NCI-H1436 (cell line): ENCODE measurements around the gene GGT1.
"Not testable (repeated sequence)": the region's sequence is repeated elsewhere in the genome, so short reads cannot be mapped to it uniquely, and the experiment has no call there.

ENCODE experiments used
- DNase-seq: peaks from one replicate; lab custom pipeline; 2025; lab: John Stamatoyannopoulos, UW

GGT1 gene

GRCh38 chr22:24599958-24600715, 2.9 kb upstream of the GGT1 start:
- not testable (repeated sequence) for DNase-seq

GRCh38 chr22:24601217-24602104, 1.5 kb upstream of the GGT1 start:
- DNase-seq, result no peak

- DNase-seq, result not testable (repeated sequence)
Observed at GRCh38 chr22:24602105-24602749, 766 bp upstream of the GGT1 start.

GRCh38 chr22:24603770-24604629, 1.0 kb downstream of the GGT1 start:
- not testable (repeated sequence) for DNase-seq

- DNase-seq, result not testable (repeated sequence)
Observed at GRCh38 chr22:24606340-24606739, 3.3 kb downstream of the GGT1 start.

GRCh38 chr22:24607429-24607983, 4.5 kb downstream of the GGT1 start:
- not testable (repeated sequence) for DNase-seq

- not testable (repeated sequence) for DNase-seq
Observed at GRCh38 chr22:24608327-24608726, 5.3 kb downstream of the GGT1 start.

GRCh38 chr22:24609888-24610287, 6.9 kb downstream of the GGT1 start:
- not testable (repeated sequence) for DNase-seq

GRCh38 chr22:24614794-24615193, 11.8 kb downstream of the GGT1 start:
- not testable (repeated sequence) for DNase-seq

- not testable (repeated sequence) for DNase-seq
Observed at GRCh38 chr22:24621244-24621643, 18.3 kb downstream of the GGT1 start.

GRCh38 chr22:24622596-24622995, 19.6 kb downstream of the GGT1 start:
- not testable (repeated sequence) for DNase-seq

- not testable (repeated sequence) for DNase-seq
Observed at GRCh38 chr22:24627911-24628310, 24.9 kb downstream of the GGT1 start.

GRCh38 chr22:24629069-24629468, 26.1 kb downstream of the GGT1 start:
- DNase-seq, result not testable (repeated sequence)

GRCh38 chr22:24630812-24631427, 27.9 kb downstream of the GGT1 start:
- not testable (repeated sequence) for DNase-seq

GRCh38 chr22:24631430-24632122, 28.6 kb downstream of the GGT1 start:
- DNase-seq, result not testable (repeated sequence)

- DNase-seq, result not testable (repeated sequence)
Observed at GRCh38 chr22:24632642-24633041, 29.6 kb downstream of the GGT1 start.

GRCh38 chr22:24633231-24634023, 30.4 kb downstream of the GGT1 start:
- not testable (repeated sequence) for DNase-seq

GRCh38 chr22:24634776-24635389, 31.9 kb downstream of the GGT1 start:
- not testable (repeated sequence) for DNase-seq

- not testable (repeated sequence) for DNase-seq
Observed at GRCh38 chr22:24636513-24636912, 33.5 kb downstream of the GGT1 start.
